ENCODE measurements around the gene NEURL1. TPM values are rescaled to one million over a fixed set of nuclear protein-coding genes. Genes with fewer than 3 reads are reported as not detected.

NEURL1 gene
- total and polyA plus RNA-seq, 4 donors, result 0.14 to 2.0 (median 0.74) TPM

- Histone ChIP-seq H3K9me3 (ENCODE audit: control insufficient read depth in 4 of 4, insufficient read depth in 3 of 4, low read length in 3 of 4) (no peaks in the 10 kb centered on the region), H3K27ac (ENCODE audit: low read depth in 1 of 2, low read length in 1 of 2) (no peak overlapping the region), H3K4me3 (no peak overlapping the region), H3K36me3 (ENCODE audit: control insufficient read depth in 4 of 4, insufficient read depth in 4 of 4, low read length in 4 of 4) (no peaks in the 10 kb centered on the region), H3K27me3 (ENCODE audit: control insufficient read depth in 3 of 3, insufficient read depth in 3 of 3, low read length in 2 of 3) (no peaks in the 10 kb centered on the region), H3K9ac (ENCODE audit: insufficient read depth in 1 of 2, low read length in 2 of 2) (no peak overlapping the region), H3K4me1 (ENCODE audit: control insufficient read depth in 5 of 5, insufficient read depth in 5 of 5, low read length in 5 of 5) (peaks cover 0 to 4% (median 0%) of the 10 kb centered on the region in 5 donors)
- no peak for ATAC-seq (ENCODE audit: insufficient read depth, low FRiP score)
- DNase-seq, result no peak
- 94 to 96% methylated on average over 1 of the region's 1 CpG for WGBS, 2 donors
- no peak for TF ChIP-seq CTCF (IDR thresholded peaks at IDR 0.05; ENCODE audit: control extremely low read depth, extremely low read depth)
Measured at GRCh38 chr10:103576076-103576471, 82.6 kb downstream of the NEURL1 start.

- Histone ChIP-seq H3K9me3 (ENCODE audit: control insufficient read depth in 4 of 4, insufficient read depth in 3 of 4, low read length in 3 of 4) (no peaks in the 10 kb centered on the region), H3K4me3 (no peak overlapping the region), H3K27me3 (ENCODE audit: control insufficient read depth in 3 of 3, insufficient read depth in 3 of 3, low read length in 2 of 3) (no peaks in the 10 kb centered on the region), H3K4me1 (ENCODE audit: control insufficient read depth in 5 of 5, insufficient read depth in 5 of 5, low read length in 5 of 5) (peaks cover 0 to 4% (median 0%) of the 10 kb centered on the region in 5 donors), H3K9ac (ENCODE audit: insufficient read depth in 1 of 2, low read length in 2 of 2) (no peak overlapping the region), H3K36me3 (ENCODE audit: control insufficient read depth in 4 of 4, insufficient read depth in 4 of 4, low read length in 4 of 4) (no peaks in the 10 kb centered on the region), H3K27ac (ENCODE audit: low read depth in 1 of 2, low read length in 1 of 2) (no peak overlapping the region)
- ATAC-seq (ENCODE audit: insufficient read depth, low FRiP score), result no peak
- WGBS, 2 donors, result 11 to 31% methylated on average over 2 of the region's 2 CpGs
- no peak for TF ChIP-seq CTCF (IDR thresholded peaks at IDR 0.05; ENCODE audit: control extremely low read depth, extremely low read depth)
- DNase-seq, result peak in 2 of 3 donors; percentile 48 to 53
Measured at GRCh38 chr10:103576862-103577261, 83.4 kb downstream of the NEURL1 start.

GRCh38 chr10:103578782-103579382 is 85.4 kb downstream of the NEURL1 start:
- Histone ChIP-seq H3K4me3 (no peak overlapping the region), H3K27me3 (ENCODE audit: control insufficient read depth in 3 of 3, insufficient read depth in 3 of 3, low read length in 2 of 3) (peaks cover 0 to 2% (median 2%) of the 10 kb centered on the region in 3 donors), H3K27ac (ENCODE audit: low read depth in 1 of 2, low read length in 1 of 2) (no peak overlapping the region), H3K9me3 (ENCODE audit: control insufficient read depth in 4 of 4, insufficient read depth in 3 of 4, low read length in 3 of 4) (no peaks in the 10 kb centered on the region), H3K9ac (ENCODE audit: insufficient read depth in 1 of 2, low read length in 2 of 2) (no peak overlapping the region), H3K36me3 (ENCODE audit: control insufficient read depth in 4 of 4, insufficient read depth in 4 of 4, low read length in 4 of 4) (no peaks in the 10 kb centered on the region), H3K4me1 (ENCODE audit: control insufficient read depth in 5 of 5, insufficient read depth in 5 of 5, low read length in 5 of 5) (peaks cover 0 to 4% (median 0%) of the 10 kb centered on the region in 5 donors)
- no peak for TF ChIP-seq CTCF (IDR thresholded peaks at IDR 0.05; ENCODE audit: control extremely low read depth, extremely low read depth)
- ATAC-seq (ENCODE audit: insufficient read depth, low FRiP score), result no peak
- DNase-seq, result peak in 2 of 3 donors; percentile 36 to 52
- 51 to 57% methylated on average over 15 of the region's 15 CpGs for WGBS, 2 donors

- DNase-seq (no peak), ATAC-seq (ENCODE audit: insufficient read depth, low FRiP score) (no peak)
- 80 to 86% methylated on average over 7 of the region's 7 CpGs for WGBS, 2 donors
- no peak overlapping the region for H3K9ac ChIP-seq (ENCODE audit: insufficient read depth in 1 of 2, low read length in 2 of 2)
- peaks cover 0 to 12% (median 4%) of the 10 kb centered on the region in 5 donors for H3K4me1 ChIP-seq (ENCODE audit: control insufficient read depth in 5 of 5, insufficient read depth in 5 of 5, low read length in 5 of 5)
- peaks cover 0 to 2% (median 0%) of the 10 kb centered on the region in 4 donors for H3K9me3 ChIP-seq (ENCODE audit: control insufficient read depth in 4 of 4, insufficient read depth in 3 of 4, low read length in 3 of 4)
- no peaks in the 10 kb centered on the region for H3K36me3 ChIP-seq (ENCODE audit: control insufficient read depth in 4 of 4, insufficient read depth in 4 of 4, low read length in 4 of 4)
- H3K4me3 ChIP-seq, result no peak overlapping the region
- peaks cover 0 to 5% (median 3%) of the 10 kb centered on the region in 3 donors for H3K27me3 ChIP-seq (ENCODE audit: control insufficient read depth in 3 of 3, insufficient read depth in 3 of 3, low read length in 2 of 3)
- no peak for TF ChIP-seq CTCF (IDR thresholded peaks at IDR 0.05; ENCODE audit: control extremely low read depth, extremely low read depth)
- H3K27ac ChIP-seq (ENCODE audit: low read depth in 1 of 2, low read length in 1 of 2), result no peak overlapping the region
Measured at GRCh38 chr10:103580011-103580410, 86.5 kb downstream of the NEURL1 start.
